WTC11 (cell line): ENCODE results near the gene MAOA. TPM values are rescaled to one million over a fixed set of nuclear protein-coding genes. Genes with fewer than 3 reads are reported as not detected.

Experiments
- ATAC-seq: fragments of 200-7000 bp; cut with Tn5 transposase; 2 replicates; pipeline ENCODE4 v1.10.0; 2021; ENCODE audit warnings: mild to moderate bottlenecking, moderate library complexity
- CTCF ChIA-PET: fragments of 300-600 bp; sonication (Branson Sonifier 250); formaldehyde crosslinking; loops from one replicate; lab custom pipeline; 2021; ENCODE audit warnings: antibody characterized with exemption; lab: Charles Lee
- POLR2A ChIA-PET: fragments of 350-600 bp; sonication (Branson Sonifier 250); formaldehyde crosslinking; loops from one replicate; lab custom pipeline; 2021; ENCODE audit warnings: antibody characterized with exemption; lab: Charles Lee
- DNase-seq: peaks from one replicate; pipeline ENCODE4 v3.0.0; 2021; ENCODE audit warnings: low spot score
- H3K27ac Mint-ChIP-seq: 2 replicates; pipeline ENCODE4 v1.8.0; 2021; ENCODE audit warnings: mixed read lengths
- H3K27me3 Mint-ChIP-seq: 2 replicates; pipeline ENCODE4 v1.8.0; 2021; ENCODE audit warnings: low read depth, mild to moderate bottlenecking, moderate library complexity, mixed read lengths
- H3K36me3 Mint-ChIP-seq: 2 replicates; pipeline ENCODE4 v1.8.0; 2021; ENCODE audit warnings: mixed read lengths
- H3K4me1 Mint-ChIP-seq: 2 replicates; pipeline ENCODE4 v1.8.0; 2022; ENCODE audit warnings: mixed read lengths
- H3K4me3 Mint-ChIP-seq: 2 replicates; pipeline ENCODE4 v1.8.0; 2021; ENCODE audit warnings: mild to moderate bottlenecking, moderate library complexity, mixed read lengths
- H3K9me3 Mint-ChIP-seq: 2 replicates; pipeline ENCODE4 v1.8.0; 2021; ENCODE audit warnings: mixed read lengths
- CREM ChIP-seq: sonication (generic); formaldehyde crosslinking; IDR thresholded peaks from 2 replicates; pipeline ENCODE4 v1.8.1; 2022; ENCODE audit warnings: mild to moderate bottlenecking, missing genetic modification reagents, moderate library complexity
- ESRRA ChIP-seq: sonication (generic); formaldehyde crosslinking; IDR thresholded peaks from 2 replicates; pipeline ENCODE4 v1.8.1; 2022; ENCODE audit warnings: mild to moderate bottlenecking, missing genetic modification reagents, borderline replicate concordance
- FOXK1 ChIP-seq: sonication (generic); formaldehyde crosslinking; IDR thresholded peaks from 2 replicates; pipeline ENCODE4 v1.8.0; 2022; ENCODE audit warnings: mild to moderate bottlenecking, moderate library complexity, missing genetic modification reagents
- IRF2 ChIP-seq: sonication (generic); formaldehyde crosslinking; IDR thresholded peaks from 2 replicates; pipeline ENCODE4 v1.8.0; 2022; ENCODE audit warnings: low read depth, missing genetic modification reagents, borderline replicate concordance
- MYBL2 ChIP-seq: sonication (generic); formaldehyde crosslinking; IDR thresholded peaks from 2 replicates; pipeline ENCODE4 v1.8.1; 2023; ENCODE audit warnings: mild to moderate bottlenecking, moderate library complexity, missing genetic modification reagents
- NFYB ChIP-seq: sonication (generic); formaldehyde crosslinking; conservative IDR thresholded peaks from 2 replicates; pipeline ENCODE4 v1.8.0; 2022; ENCODE audit warnings: low read depth, missing genetic modification reagents
- RORB ChIP-seq: fragments of 250-450 bp; sonication (Bioruptor Pico); IDR thresholded peaks from 2 replicates; pipeline ENCODE4 v1.9.0; 2021; ENCODE audit warnings: mild to moderate bottlenecking
- SMAD3 ChIP-seq: sonication (generic); formaldehyde crosslinking; IDR thresholded peaks from 2 replicates; pipeline ENCODE4 v1.8.0; 2022; ENCODE audit warnings: missing genetic modification reagents, mild to moderate bottlenecking, borderline replicate concordance
- TEAD1 ChIP-seq: sonication (generic); formaldehyde crosslinking; IDR thresholded peaks from 2 replicates; pipeline ENCODE4 v1.8.0; 2022; ENCODE audit warnings: mild to moderate bottlenecking, missing genetic modification reagents
- ZNF317 ChIP-seq: sonication (generic); formaldehyde crosslinking; IDR thresholded peaks from 2 replicates; pipeline ENCODE4 v1.8.1; 2023; ENCODE audit warnings: low read depth, mild to moderate bottlenecking, moderate library complexity, missing genetic modification reagents, borderline replicate concordance
- total RNA-seq: library from RNA; stranded (reverse); gene quantifications from 3 replicates; pipeline ENCODE4 v1.2.3, GENCODE V29; 2021
- TF ChIP-seq, protein P1 (sequence below): sonication (generic); formaldehyde crosslinking; IDR thresholded peaks from 2 replicates; pipeline ENCODE4 v1.8.1; 2022; ENCODE audit warnings: mild to moderate bottlenecking, missing genetic modification reagents, moderate library complexity, borderline replicate concordance
- TF ChIP-seq, protein P2 (sequence below): fragments of 250-450 bp; sonication (Bioruptor Pico); IDR thresholded peaks from 2 replicates; pipeline ENCODE4 v1.9.0; 2021; ENCODE audit warnings: mild to moderate bottlenecking
- TF ChIP-seq, protein P3 (sequence below): sonication (generic); formaldehyde crosslinking; IDR thresholded peaks from 2 replicates; pipeline ENCODE4 v1.8.0; 2022; ENCODE audit warnings: mild to moderate bottlenecking, missing genetic modification reagents
- TF ChIP-seq, protein P4 (sequence below): sonication (generic); formaldehyde crosslinking; IDR thresholded peaks from 2 replicates; pipeline ENCODE4 v1.8.1; 2023; ENCODE audit warnings: mild to moderate bottlenecking, moderate library complexity, missing genetic modification reagents
- TF ChIP-seq, protein P5 (sequence below): fragments of 250-450 bp; sonication (Bioruptor Pico); IDR thresholded peaks from 2 replicates; pipeline ENCODE4 v1.9.0; 2021; ENCODE audit warnings: moderate library complexity, mild to moderate bottlenecking, inconsistent platforms, borderline replicate concordance
- TF ChIP-seq, protein P6 (sequence below): sonication (generic); formaldehyde crosslinking; conservative IDR thresholded peaks from 2 replicates; pipeline ENCODE4 v1.8.1; 2023; ENCODE audit warnings: mild to moderate bottlenecking, low read depth, missing genetic modification reagents, moderate library complexity
- TF ChIP-seq, protein P7 (sequence below): sonication (generic); formaldehyde crosslinking; IDR thresholded peaks from 2 replicates; pipeline ENCODE4 v1.8.0; 2022; ENCODE audit warnings: missing genetic modification reagents
- TF ChIP-seq, protein P8 (sequence below): sonication (generic); formaldehyde crosslinking; IDR thresholded peaks from 2 replicates; pipeline ENCODE4 v1.8.0; 2023; ENCODE audit warnings: missing genetic modification reagents, mild to moderate bottlenecking, borderline replicate concordance

MAOA gene
- total RNA-seq, 1 experiment from 2014 or later = 6.0 TPM

DNA sequence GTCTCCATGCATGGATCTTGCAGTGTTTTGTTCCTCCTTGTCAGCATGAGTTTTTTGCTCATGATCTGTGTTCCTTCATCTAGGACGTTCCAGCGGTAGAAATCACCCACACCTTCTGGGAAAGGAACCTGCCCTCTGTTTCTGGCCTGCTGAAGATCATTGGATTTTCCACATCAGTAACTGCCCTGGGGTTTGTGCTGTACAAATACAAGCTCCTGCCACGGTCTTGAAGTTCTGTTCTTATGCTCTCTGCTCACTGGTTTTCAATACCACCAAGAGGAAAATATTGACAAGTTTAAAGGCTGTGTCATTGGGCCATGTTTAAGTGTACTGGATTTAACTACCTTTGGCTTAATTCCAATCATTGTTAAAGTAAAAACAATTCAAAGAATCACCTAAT is 88.2 kb downstream of the MAOA start (continued):
- TF ChIP-seq, protein P1, sequence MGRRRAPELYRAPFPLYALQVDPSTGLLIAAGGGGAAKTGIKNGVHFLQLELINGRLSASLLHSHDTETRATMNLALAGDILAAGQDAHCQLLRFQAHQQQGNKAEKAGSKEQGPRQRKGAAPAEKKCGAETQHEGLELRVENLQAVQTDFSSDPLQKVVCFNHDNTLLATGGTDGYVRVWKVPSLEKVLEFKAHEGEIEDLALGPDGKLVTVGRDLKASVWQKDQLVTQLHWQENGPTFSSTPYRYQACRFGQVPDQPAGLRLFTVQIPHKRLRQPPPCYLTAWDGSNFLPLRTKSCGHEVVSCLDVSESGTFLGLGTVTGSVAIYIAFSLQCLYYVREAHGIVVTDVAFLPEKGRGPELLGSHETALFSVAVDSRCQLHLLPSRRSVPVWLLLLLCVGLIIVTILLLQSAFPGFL (CRISPR knock-in tag) = no peak
- TF ChIP-seq MYBL2 (CRISPR knock-in tag) = no peak
- TF ChIP-seq CREM = no peak
- no peak for TF ChIP-seq SMAD3 (CRISPR knock-in tag)
- TF ChIP-seq, protein P2, sequence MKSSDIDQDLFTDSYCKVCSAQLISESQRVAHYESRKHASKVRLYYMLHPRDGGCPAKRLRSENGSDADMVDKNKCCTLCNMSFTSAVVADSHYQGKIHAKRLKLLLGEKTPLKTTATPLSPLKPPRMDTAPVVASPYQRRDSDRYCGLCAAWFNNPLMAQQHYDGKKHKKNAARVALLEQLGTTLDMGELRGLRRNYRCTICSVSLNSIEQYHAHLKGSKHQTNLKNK (CRISPR knock-in tag) = no peak
- TF ChIP-seq IRF2 = no peak
- TF ChIP-seq, protein P3, sequence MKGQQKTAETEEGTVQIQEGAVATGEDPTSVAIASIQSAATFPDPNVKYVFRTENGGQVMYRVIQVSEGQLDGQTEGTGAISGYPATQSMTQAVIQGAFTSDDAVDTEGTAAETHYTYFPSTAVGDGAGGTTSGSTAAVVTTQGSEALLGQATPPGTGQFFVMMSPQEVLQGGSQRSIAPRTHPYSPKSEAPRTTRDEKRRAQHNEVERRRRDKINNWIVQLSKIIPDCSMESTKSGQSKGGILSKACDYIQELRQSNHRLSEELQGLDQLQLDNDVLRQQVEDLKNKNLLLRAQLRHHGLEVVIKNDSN (CRISPR knock-in tag) = no peak
- TF ChIP-seq TEAD1 (CRISPR knock-in tag) = no peak
- TF ChIP-seq, protein P4, sequence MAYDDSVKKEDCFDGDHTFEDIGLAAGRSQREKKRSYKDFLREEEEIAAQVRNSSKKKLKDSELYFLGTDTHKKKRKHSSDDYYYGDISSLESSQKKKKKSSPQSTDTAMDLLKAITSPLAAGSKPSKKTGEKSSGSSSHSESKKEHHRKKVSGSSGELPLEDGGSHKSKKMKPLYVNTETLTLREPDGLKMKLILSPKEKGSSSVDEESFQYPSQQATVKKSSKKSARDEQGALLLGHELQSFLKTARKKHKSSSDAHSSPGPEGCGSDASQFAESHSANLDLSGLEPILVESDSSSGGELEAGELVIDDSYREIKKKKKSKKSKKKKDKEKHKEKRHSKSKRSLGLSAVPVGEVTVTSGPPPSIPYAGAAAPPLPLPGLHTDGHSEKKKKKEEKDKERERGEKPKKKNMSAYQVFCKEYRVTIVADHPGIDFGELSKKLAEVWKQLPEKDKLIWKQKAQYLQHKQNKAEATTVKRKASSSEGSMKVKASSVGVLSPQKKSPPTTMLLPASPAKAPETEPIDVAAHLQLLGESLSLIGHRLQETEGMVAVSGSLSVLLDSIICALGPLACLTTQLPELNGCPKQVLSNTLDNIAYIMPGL (CRISPR knock-in tag) = no peak
- TF ChIP-seq FOXK1 (CRISPR knock-in tag) = no peak
- TF ChIP-seq ESRRA (CRISPR knock-in tag) = no peak
- TF ChIP-seq, protein P5, sequence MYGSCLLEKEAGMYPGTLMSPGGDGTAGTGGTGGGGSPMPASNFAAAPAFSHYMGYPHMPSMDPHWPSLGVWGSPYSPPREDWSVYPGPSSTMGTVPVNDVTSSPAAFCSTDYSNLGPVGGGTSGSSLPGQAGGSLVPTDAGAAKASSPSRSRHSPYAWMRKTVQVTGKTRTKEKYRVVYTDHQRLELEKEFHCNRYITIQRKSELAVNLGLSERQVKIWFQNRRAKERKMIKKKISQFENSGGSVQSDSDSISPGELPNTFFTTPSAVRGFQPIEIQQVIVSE = no peak
- TF ChIP-seq, protein P6, sequence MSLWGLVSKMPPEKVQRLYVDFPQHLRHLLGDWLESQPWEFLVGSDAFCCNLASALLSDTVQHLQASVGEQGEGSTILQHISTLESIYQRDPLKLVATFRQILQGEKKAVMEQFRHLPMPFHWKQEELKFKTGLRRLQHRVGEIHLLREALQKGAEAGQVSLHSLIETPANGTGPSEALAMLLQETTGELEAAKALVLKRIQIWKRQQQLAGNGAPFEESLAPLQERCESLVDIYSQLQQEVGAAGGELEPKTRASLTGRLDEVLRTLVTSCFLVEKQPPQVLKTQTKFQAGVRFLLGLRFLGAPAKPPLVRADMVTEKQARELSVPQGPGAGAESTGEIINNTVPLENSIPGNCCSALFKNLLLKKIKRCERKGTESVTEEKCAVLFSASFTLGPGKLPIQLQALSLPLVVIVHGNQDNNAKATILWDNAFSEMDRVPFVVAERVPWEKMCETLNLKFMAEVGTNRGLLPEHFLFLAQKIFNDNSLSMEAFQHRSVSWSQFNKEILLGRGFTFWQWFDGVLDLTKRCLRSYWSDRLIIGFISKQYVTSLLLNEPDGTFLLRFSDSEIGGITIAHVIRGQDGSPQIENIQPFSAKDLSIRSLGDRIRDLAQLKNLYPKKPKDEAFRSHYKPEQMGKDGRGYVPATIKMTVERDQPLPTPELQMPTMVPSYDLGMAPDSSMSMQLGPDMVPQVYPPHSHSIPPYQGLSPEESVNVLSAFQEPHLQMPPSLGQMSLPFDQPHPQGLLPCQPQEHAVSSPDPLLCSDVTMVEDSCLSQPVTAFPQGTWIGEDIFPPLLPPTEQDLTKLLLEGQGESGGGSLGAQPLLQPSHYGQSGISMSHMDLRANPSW = no peak
- TF ChIP-seq ZNF317 (CRISPR knock-in tag) = no peak

DNA sequence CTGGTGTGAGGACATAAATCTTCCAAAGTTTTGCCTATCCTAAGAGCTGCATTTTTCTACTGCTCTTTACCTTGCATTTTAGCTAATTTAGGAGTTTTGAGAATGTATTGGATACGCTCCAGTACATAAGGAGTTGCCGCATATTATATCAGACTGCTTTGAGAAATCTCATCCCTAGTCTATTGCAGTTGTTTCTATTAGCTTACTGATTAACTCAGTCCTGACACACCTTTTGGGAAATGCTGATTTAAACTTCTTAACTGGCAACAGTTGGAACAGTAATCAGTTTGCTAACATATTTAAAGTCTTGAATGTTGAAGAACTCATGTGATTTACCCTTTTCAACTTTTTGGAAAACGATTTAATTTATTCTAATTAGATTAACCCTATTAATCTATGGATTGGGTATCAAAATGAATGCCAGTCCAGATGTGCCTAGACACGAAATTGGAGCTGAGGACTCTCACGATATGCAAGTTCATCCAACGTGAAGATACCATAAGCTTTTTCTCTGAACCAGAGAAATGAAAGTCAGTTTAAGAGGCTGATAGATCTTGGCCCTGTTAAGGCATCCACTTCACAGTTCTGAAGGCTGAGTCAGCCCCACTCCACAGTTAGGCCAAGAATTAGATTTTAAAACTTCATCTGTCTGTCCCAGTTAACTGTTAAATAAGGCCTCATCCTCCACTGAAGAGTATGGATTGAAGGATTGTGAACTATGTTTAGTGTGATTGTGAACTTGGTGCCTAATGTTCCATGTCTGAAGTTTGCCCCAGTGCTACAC is 90.0 kb downstream of the MAOA start:
- Mint-ChIP-seq H3K9me3 (no peaks in the 10 kb centered on the region), H3K4me3 (no peak overlapping the region), H3K36me3 (no peaks in the 10 kb centered on the region), H3K4me1 (no peaks in the 10 kb centered on the region), H3K27me3 (no peaks in the 10 kb centered on the region), H3K27ac (no peak overlapping the region)
- ATAC-seq = no peak
- no peak for DNase-seq
- CTCF ChIA-PET = no interaction called here
- POLR2A ChIA-PET = no interaction called here
- TF ChIP-seq, protein P7, sequence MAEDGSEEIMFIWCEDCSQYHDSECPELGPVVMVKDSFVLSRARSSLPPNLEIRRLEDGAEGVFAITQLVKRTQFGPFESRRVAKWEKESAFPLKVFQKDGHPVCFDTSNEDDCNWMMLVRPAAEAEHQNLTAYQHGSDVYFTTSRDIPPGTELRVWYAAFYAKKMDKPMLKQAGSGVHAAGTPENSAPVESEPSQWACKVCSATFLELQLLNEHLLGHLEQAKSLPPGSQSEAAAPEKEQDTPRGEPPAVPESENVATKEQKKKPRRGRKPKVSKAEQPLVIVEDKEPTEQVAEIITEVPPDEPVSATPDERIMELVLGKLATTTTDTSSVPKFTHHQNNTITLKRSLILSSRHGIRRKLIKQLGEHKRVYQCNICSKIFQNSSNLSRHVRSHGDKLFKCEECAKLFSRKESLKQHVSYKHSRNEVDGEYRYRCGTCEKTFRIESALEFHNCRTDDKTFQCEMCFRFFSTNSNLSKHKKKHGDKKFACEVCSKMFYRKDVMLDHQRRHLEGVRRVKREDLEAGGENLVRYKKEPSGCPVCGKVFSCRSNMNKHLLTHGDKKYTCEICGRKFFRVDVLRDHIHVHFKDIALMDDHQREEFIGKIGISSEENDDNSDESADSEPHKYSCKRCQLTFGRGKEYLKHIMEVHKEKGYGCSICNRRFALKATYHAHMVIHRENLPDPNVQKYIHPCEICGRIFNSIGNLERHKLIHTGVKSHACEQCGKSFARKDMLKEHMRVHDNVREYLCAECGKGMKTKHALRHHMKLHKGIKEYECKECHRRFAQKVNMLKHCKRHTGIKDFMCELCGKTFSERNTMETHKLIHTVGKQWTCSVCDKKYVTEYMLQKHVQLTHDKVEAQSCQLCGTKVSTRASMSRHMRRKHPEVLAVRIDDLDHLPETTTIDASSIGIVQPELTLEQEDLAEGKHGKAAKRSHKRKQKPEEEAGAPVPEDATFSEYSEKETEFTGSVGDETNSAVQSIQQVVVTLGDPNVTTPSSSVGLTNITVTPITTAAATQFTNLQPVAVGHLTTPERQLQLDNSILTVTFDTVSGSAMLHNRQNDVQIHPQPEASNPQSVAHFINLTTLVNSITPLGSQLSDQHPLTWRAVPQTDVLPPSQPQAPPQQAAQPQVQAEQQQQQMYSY (CRISPR knock-in tag) = no peak
- TF ChIP-seq RORB (CRISPR knock-in tag) (no peak), NFYB (no peak)
- TF ChIP-seq, protein P3 (CRISPR knock-in tag) = no peak
- TF ChIP-seq, protein P8, sequence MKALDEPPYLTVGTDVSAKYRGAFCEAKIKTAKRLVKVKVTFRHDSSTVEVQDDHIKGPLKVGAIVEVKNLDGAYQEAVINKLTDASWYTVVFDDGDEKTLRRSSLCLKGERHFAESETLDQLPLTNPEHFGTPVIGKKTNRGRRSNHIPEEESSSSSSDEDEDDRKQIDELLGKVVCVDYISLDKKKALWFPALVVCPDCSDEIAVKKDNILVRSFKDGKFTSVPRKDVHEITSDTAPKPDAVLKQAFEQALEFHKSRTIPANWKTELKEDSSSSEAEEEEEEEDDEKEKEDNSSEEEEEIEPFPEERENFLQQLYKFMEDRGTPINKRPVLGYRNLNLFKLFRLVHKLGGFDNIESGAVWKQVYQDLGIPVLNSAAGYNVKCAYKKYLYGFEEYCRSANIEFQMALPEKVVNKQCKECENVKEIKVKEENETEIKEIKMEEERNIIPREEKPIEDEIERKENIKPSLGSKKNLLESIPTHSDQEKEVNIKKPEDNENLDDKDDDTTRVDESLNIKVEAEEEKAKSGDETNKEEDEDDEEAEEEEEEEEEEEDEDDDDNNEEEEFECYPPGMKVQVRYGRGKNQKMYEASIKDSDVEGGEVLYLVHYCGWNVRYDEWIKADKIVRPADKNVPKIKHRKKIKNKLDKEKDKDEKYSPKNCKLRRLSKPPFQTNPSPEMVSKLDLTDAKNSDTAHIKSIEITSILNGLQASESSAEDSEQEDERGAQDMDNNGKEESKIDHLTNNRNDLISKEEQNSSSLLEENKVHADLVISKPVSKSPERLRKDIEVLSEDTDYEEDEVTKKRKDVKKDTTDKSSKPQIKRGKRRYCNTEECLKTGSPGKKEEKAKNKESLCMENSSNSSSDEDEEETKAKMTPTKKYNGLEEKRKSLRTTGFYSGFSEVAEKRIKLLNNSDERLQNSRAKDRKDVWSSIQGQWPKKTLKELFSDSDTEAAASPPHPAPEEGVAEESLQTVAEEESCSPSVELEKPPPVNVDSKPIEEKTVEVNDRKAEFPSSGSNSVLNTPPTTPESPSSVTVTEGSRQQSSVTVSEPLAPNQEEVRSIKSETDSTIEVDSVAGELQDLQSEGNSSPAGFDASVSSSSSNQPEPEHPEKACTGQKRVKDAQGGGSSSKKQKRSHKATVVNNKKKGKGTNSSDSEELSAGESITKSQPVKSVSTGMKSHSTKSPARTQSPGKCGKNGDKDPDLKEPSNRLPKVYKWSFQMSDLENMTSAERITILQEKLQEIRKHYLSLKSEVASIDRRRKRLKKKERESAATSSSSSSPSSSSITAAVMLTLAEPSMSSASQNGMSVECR (CRISPR knock-in tag) = no peak
